Measurements from ENCODE around the gene NANOS2. TPM values are rescaled to one million over a fixed set of nuclear protein-coding genes. Genes with fewer than 3 reads are reported as not detected.

Gene NANOS2
- total and polyA plus RNA-seq, 9 of the 15 experiments (the other 6 are each of a cell fraction or from before 2014, with no cell fraction given), result not detected

GRCh38 chr19:45952686-45953505 lies 38.3 kb upstream of the NANOS2 start (continued):
- TF ChIP-seq RERE (CRISPR knock-in tag; IDR thresholded peaks at IDR 0.05; ENCODE audit: borderline replicate concordance) (0 out of 2 replicates have a peak, but pooled peaks have one; percentile 77), CHD7 (IDR thresholded peaks at IDR 0.05; ENCODE audit: low read depth, low read length) (no peak), ATF6 (CRISPR knock-in tag; IDR thresholded peaks at IDR 0.05) (peak; percentile 94), HDAC3 (IDR thresholded peaks at IDR 0.05; ENCODE audit: borderline replicate concordance, partially characterized antibody) (no peak), SIN3A (IDR thresholded peaks at IDR 0.05; ENCODE audit: borderline replicate concordance in 2 of 2, control insufficient read depth in 1 of 2, low read depth in 2 of 2, low read length in 2 of 2) (peak; percentile 67 to 94; a peak in 3 of 4 replicates), HDAC8 (tag; IDR thresholded peaks at IDR 0.05) (no peak)

Data from K562 (cell line).